DMS53 treated with DMSO at 0.1 percent for 48 hours (cell line): ENCODE measurements around the gene TMEM171.

Experiments used
- DNase-seq: peaks from one replicate; lab custom pipeline; 2025; ENCODE audit not compliant: unreplicated experiment; lab: John Stamatoyannopoulos, UW

TMEM171 gene

DNA sequence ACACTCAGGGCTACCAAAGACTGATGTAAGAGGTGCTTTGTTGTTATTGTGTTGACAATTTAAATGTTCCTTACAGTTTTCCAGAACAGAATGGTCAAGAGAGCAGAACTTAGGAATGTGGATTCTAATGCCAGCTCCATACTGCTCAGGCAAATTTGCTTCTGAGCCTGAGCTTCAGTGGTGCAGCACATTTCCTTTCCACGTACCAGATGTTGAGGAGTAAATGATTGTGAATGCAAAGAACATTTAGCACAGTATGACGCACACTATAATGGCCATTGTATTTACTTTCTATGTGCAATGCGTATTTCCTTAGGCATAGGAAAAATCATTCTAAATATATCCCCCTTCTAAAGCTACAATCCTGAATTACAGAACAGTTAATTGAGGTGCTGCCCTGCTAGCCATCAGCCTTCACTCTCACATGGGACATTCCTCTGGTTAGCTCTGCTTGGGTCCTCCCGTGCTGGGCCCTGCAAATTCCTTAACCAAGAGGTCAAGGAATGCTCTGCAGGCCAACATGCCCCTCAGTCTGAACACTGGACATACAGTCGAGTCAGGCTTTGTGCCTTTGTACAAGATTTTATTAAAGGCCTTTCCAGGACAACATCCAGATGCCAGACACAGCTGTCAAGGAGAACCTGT lies 31.5 kb downstream of the TMEM171 start:
- no peak for DNase-seq

GRCh38 chr5:73152411-73153388 lies 32.3 kb downstream of the TMEM171 start:
- DNase-seq: no peak

- no peak for DNase-seq
These were observed 33.1 kb downstream of the TMEM171 start for GRCh38 chr5:73153513-73153912.

DNA sequence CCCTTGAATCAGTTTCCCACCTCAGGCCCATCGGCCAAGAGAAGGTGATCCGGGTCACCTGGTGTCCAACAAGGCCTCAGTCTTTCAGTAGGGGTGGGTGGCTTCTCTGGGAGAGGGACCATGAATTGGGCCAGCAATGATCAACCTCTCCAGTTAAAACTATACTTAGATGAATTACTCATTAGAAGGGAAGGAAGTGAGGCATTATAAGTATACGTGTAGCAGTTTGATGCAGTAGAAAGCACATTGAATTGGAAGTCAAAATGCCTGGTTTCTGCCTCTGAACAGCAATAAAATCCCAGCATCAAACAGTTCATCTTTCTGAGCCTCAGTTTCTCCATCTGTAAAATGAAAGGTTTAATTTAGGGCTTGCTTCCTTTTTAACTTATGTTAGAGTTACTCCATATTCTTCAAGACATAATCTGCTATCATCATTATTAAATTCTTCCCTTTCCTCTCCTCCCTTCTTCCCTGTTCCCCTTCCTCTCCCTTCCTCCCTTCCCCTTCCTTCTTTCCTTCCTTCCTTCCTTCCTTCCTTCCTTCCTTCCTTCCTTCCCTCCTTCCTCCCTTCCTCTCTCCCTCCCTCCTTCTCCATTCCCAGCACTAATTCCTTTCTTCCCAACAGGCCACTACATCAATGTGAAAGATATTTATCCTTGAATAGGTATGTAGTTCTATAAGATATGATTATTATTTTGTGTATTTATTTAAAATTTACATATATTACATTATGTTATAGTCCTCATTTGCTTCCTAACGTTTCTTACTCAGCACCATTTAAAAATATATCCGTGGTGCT lies 34.0 kb downstream of the TMEM171 start:
- no peak for DNase-seq

GRCh38 chr5:73155271-73156222 lies 35.2 kb downstream of the TMEM171 start:
- DNase-seq: no peak

DNA sequence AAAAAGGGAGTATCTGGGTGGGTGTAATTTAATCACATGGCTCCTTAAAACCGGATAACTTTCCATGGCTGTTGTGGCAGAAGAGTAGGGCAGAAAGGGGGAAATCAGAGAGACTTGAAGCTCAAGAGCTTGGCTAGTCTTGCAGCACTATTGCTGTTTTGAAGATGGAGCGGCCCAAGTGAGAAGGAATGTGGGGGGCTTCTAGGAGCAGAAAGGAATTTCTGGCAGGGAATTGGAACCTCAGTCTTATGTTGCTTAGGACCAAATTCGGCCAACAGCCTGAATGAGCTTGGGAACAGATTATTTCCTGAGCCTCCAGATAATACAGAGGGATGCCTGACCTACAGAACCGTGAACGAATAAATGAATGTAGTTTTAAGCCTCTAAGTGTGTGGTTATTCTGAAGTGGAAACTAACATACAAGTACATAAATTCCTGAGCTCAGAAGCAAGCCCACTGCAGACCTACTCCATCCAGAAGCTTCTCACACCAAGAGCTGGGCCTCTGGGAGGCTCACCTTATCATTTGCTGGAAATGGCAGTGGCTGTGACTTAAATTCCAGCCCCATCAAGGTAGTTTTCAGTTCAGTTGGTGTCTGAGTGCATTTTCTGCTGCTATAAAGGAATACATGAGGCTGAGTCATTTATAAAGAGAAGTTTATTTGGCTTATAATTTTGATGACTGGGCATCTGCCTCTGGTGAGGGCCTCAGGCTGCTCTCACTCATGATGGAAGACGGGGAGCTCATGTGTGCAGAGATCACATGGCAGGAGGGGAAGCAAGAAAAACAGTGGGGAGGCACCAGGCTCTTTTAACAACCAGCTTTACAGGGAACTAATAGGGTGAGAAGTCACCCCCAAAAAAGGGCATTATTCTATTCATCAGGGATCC lies 37.3 kb downstream of the TMEM171 start:
- DNase-seq: no peak

DNA sequence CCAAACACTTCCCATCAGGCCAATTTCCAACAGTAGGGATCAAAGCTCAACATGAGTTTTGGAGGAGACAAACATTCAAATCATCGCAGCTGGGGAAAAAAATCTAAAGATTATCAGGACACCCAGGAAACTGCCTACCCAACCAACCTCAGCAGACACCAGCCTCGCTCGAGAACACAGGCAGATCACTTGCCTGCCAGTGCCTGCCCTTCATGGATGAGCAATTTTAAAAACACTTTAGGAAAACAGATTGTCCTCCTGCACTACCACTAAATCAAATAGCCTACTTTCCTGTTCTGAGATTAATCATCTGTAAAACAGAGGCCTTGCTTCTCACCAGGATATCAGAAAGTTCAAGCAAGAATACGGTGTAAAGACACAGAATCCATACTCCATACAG lies 37.9 kb downstream of the TMEM171 start:
- DNase-seq: no peak

DNA sequence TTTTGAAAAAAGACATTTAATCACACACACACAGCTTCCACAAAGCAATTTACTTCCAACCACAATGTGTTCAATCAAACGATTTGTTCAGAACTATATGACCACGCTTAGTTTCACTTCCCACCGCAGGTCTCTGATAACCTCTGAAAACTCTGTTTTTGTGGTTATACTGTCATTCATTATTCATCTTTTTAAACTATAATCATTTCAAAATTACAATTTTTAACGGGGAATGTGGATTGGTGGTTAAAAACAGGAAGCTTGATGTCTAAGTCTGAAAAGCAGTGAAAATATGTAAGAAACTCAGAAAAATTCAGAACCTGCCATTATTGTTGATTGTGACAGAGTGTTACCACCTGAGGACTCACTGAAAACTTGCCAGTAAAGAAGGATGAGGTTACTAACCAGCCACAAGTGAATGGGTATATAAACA lies 39.9 kb downstream of the TMEM171 start:
- DNase-seq: no peak

GRCh38 chr5:73170522-73170921 lies 50.1 kb downstream of the TMEM171 start:
- no peak for DNase-seq

- no peak for DNase-seq
These were observed 51.1 kb downstream of the TMEM171 start for GRCh38 chr5:73171495-73171894.

GRCh38 chr5:73172951-73173350 lies 52.6 kb downstream of the TMEM171 start, which contains the start of gene TMEM174:
TMEM174 (plus strand) TSS chr5:73173193; CDS start chr5:73173244, 51 bp downstream.
- DNase-seq: no peak

GRCh38 chr5:73174100-73174815 lies 53.9 kb downstream of the TMEM171 start:
- DNase-seq: no peak

GRCh38 chr5:73176250-73176649 lies 55.9 kb downstream of the TMEM171 start:
- no peak for DNase-seq

- no peak for DNase-seq
These were observed 57.9 kb downstream of the TMEM171 start for GRCh38 chr5:73178265-73178664.

DNA sequence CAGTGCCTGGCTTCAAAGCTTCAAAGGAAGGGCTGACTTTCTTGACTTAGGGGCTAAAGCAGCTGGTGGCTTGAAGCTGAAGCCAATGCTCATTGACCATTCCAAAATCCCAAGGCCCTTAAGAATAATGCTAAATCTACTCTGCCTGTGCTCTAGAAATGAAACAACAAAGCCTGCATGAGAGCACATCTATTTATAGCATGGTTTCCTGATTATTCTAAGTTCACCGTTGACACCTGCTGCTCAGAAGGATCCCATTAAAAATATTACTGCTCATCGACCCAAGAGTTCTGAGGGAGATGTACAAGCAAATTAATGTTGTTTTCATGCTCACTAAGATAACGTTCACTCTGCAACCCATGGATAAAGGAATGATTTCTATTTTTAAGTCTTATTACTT lies 59.4 kb downstream of the TMEM171 start:
- no peak for DNase-seq

GRCh38 chr5:73180566-73180965 lies 60.2 kb downstream of the TMEM171 start:
- DNase-seq: no peak
